Inferior parietal cortex (tissue), 1 donor: ENCODE data around the gene PRDM9.
"Not testable (repeated sequence)": the region's sequence is repeated elsewhere in the genome, so short reads cannot be mapped to it uniquely, and the experiment has no call there.

Experiments used
- DNase-seq: peaks from one replicate; pipeline ENCODE4 v3.0.0-alpha.2; 2016; ENCODE audit errors: extremely low spot score

The PRDM9 gene

GRCh38 chr5:23527216-23527920 lies 20.0 kb downstream of the PRDM9 start:
- not testable (repeated sequence) for DNase-seq

GRCh38 chr5:23528677-23529076 lies 21.3 kb downstream of the PRDM9 start:
- no peak for DNase-seq

- no peak for DNase-seq
Measured at GRCh38 chr5:23530571-23530970, 23.2 kb downstream of the PRDM9 start.

GRCh38 chr5:23571059-23571458 lies 63.6 kb downstream of the PRDM9 start:
- no peak for DNase-seq
